HEK293T (cell line): ENCODE data around the gene TTR.

ENCODE experiments used
- CTCF ChIA-PET: fragments of 350-600 bp; formaldehyde crosslinking; extraction: SDS; loops from one replicate; lab custom pipeline; 2021; ENCODE audit warnings: antibody characterized with exemption, inconsistent platforms; lab: Yijun Ruan, JAX
- POLR2A ChIA-PET: fragments of 350-600 bp; formaldehyde crosslinking; extraction: SDS; loops from one replicate; lab custom pipeline; 2020; ENCODE audit warnings: antibody characterized with exemption, inconsistent platforms; lab: Yijun Ruan, JAX
- DNase-seq: peaks from one replicate; pipeline ENCODE4 v3.0.0; 2012; ENCODE audit warnings: mixed read lengths; ENCODE audit errors: extremely low spot score
- ARNT ChIP-seq: fragments of 450-650 bp; IDR thresholded peaks from 2 replicates; pipeline ENCODE4 v1.6.1; 2017; ENCODE audit warnings: mild to moderate bottlenecking
- BHLHE40 ChIP-seq: fragments of 450-650 bp; IDR thresholded peaks from 2 replicates; pipeline ENCODE4 v1.6.1; 2016; ENCODE audit warnings: mild to moderate bottlenecking, moderate library complexity, borderline replicate concordance
- CTBP1 ChIP-seq: fragments of 450-650 bp; IDR thresholded peaks from 2 replicates; pipeline ENCODE4 v1.6.1; 2016; ENCODE audit warnings: borderline replicate concordance
- ELF4 ChIP-seq: fragments of 450-650 bp; IDR thresholded peaks from 2 replicates; pipeline ENCODE4 v1.6.1; 2017; ENCODE audit warnings: antibody characterized with exemption
- FOXA1 ChIP-seq: fragments of 450-650 bp; IDR thresholded peaks from 2 replicates; pipeline ENCODE4 v1.6.1; 2016; ENCODE audit warnings: mild to moderate bottlenecking
- FOXK2 ChIP-seq: fragments of 450-650 bp; IDR thresholded peaks from 2 replicates; pipeline ENCODE4 v1.6.1; 2016; ENCODE audit warnings: mild to moderate bottlenecking
- FOXM1 ChIP-seq: fragments of 450-650 bp; IDR thresholded peaks from 2 replicates; pipeline ENCODE4 v1.6.1; 2017; ENCODE audit warnings: mild to moderate bottlenecking, borderline replicate concordance
- HDGF ChIP-seq: fragments of 450-650 bp; IDR thresholded peaks from 2 replicates; pipeline ENCODE4 v1.6.1; 2017; ENCODE audit warnings: antibody characterized with exemption, borderline replicate concordance
- L3MBTL2 ChIP-seq: fragments of 450-650 bp; conservative IDR thresholded peaks from 2 replicates; pipeline ENCODE4 v1.6.1; 2016; ENCODE audit warnings: mild to moderate bottlenecking
- LEF1 ChIP-seq: fragments of 450-650 bp; IDR thresholded peaks from 2 replicates; pipeline ENCODE4 v1.6.1; 2017; ENCODE audit warnings: mild to moderate bottlenecking, borderline replicate concordance
- NFRKB ChIP-seq: fragments of 450-650 bp; IDR thresholded peaks from 2 replicates; pipeline ENCODE4 v1.6.1; 2016; ENCODE audit warnings: mild to moderate bottlenecking, moderate library complexity
- PKNOX1 ChIP-seq: fragments of 450-650 bp; IDR thresholded peaks from 2 replicates; pipeline ENCODE4 v1.6.1; 2016
- SP1 ChIP-seq: fragments of 450-650 bp; IDR thresholded peaks from 2 replicates; pipeline ENCODE4 v1.6.1; 2017
- SUZ12 ChIP-seq: fragments of 450-650 bp; IDR thresholded peaks from 2 replicates; pipeline ENCODE4 v1.6.1; 2016; ENCODE audit warnings: mild to moderate bottlenecking
- TARDBP ChIP-seq: fragments of 450-650 bp; IDR thresholded peaks from 2 replicates; pipeline ENCODE4 v1.6.1; 2016
- ZNF384 ChIP-seq: fragments of 450-650 bp; IDR thresholded peaks from 2 replicates; pipeline ENCODE4 v1.6.1; 2016

TTR gene

GRCh38 chr18:31592506-31593157, 955 bp downstream of the TTR start:
- CTCF ChIA-PET, result no interaction called here
- POLR2A ChIA-PET, result no interaction called here
- no peak for DNase-seq
- TF ChIP-seq FOXM1 (no peak), BHLHE40 (no peak), FOXK2 (no peak), PKNOX1 (no peak), ELF4 (no peak), NFRKB (no peak), ZNF384 (no peak), HDGF (no peak), FOXA1 (no peak), ARNT (no peak), CTBP1 (no peak), SP1 (no peak), L3MBTL2 (no peak), SUZ12 (no peak)

- no peak for DNase-seq
- TF ChIP-seq NFRKB, result no peak
- CTCF ChIA-PET, result no interaction called here
- POLR2A ChIA-PET, result no interaction called here
Measured at GRCh38 chr18:31595121-31595771, 3.6 kb downstream of the TTR start.

GRCh38 chr18:31596081-31596872, 4.6 kb downstream of the TTR start:
- no peak for DNase-seq
- TF ChIP-seq LEF1 (no peak), ARNT (no peak), BHLHE40 (no peak), SUZ12 (no peak), TARDBP (no peak), L3MBTL2 (no peak), NFRKB (no peak), FOXM1 (no peak), ELF4 (no peak), ZNF384 (no peak), HDGF (no peak), FOXA1 (no peak), PKNOX1 (no peak), CTBP1 (no peak)
- ChIA-PET CTCF (interaction anchor here (0.6 kb wide), 1 partner anchor 16 kb away, joined by 3 read pairs; no protein-coding TSS in a partner anchor), POLR2A (no interaction called here)

- CTCF ChIA-PET, result no interaction called here
- POLR2A ChIA-PET, result no interaction called here
- DNase-seq, result no peak
- TF ChIP-seq CTBP1 (no peak), PKNOX1 (no peak), NFRKB (no peak), BHLHE40 (no peak), SP1 (no peak), FOXA1 (no peak), ELF4 (no peak), ZNF384 (no peak), HDGF (no peak), TARDBP (no peak), LEF1 (no peak), L3MBTL2 (no peak), SUZ12 (no peak)
Measured at GRCh38 chr18:31598021-31598805, 6.5 kb downstream of the TTR start.

GRCh38 chr18:31603315-31603714, 11.6 kb downstream of the TTR start:
- peak; percentile 25; the same call in 1 of the 2 replicates for TF ChIP-seq ZNF384
- TF ChIP-seq NFRKB, result no peak
- no peak for TF ChIP-seq SP1
- DNase-seq, result no peak
- POLR2A ChIA-PET, result no interaction called here
- CTCF ChIA-PET, result interaction anchor here (0.6 kb wide), 2 partner anchors 10 to 88 kb away, joined by 3 read pairs; no protein-coding TSS in a partner anchor
